Neural progenitor cell (in vitro differentiated cells): ENCODE results near the gene RHOBTB3.

ENCODE experiments used
- EZH2 ChIP-seq: fragments of 200-600 bp; sonication (generic); IDR thresholded peaks from 2 replicates; pipeline ENCODE4 v1.6.1; 2017; ENCODE audit warnings: antibody characterized with exemption, mild to moderate bottlenecking, moderate library complexity
- EZH2phosphoT487 ChIP-seq: fragments of 200-600 bp; sonication (generic); IDR thresholded peaks from 2 replicates; pipeline ENCODE4 v1.6.1; 2017; ENCODE audit warnings: antibody characterized with exemption
- TF ChIP-seq, protein P1 (sequence below): fragments of 200-600 bp; sonication (generic); IDR thresholded peaks from 2 replicates; pipeline ENCODE4 v1.5.1; 2017; ENCODE audit warnings: antibody characterized with exemption, mild to moderate bottlenecking

- TF ChIP-seq, protein P1, sequence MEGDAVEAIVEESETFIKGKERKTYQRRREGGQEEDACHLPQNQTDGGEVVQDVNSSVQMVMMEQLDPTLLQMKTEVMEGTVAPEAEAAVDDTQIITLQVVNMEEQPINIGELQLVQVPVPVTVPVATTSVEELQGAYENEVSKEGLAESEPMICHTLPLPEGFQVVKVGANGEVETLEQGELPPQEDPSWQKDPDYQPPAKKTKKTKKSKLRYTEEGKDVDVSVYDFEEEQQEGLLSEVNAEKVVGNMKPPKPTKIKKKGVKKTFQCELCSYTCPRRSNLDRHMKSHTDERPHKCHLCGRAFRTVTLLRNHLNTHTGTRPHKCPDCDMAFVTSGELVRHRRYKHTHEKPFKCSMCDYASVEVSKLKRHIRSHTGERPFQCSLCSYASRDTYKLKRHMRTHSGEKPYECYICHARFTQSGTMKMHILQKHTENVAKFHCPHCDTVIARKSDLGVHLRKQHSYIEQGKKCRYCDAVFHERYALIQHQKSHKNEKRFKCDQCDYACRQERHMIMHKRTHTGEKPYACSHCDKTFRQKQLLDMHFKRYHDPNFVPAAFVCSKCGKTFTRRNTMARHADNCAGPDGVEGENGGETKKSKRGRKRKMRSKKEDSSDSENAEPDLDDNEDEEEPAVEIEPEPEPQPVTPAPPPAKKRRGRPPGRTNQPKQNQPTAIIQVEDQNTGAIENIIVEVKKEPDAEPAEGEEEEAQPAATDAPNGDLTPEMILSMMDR = no peak
- TF ChIP-seq EZH2phosphoT487 = no peak
- no peak for TF ChIP-seq EZH2
These were observed 13.7 kb upstream of the RHOBTB3 start for GRCh38 chr5:95717439-95717838.
